ENCODE data around the gene MED13.

DNA sequence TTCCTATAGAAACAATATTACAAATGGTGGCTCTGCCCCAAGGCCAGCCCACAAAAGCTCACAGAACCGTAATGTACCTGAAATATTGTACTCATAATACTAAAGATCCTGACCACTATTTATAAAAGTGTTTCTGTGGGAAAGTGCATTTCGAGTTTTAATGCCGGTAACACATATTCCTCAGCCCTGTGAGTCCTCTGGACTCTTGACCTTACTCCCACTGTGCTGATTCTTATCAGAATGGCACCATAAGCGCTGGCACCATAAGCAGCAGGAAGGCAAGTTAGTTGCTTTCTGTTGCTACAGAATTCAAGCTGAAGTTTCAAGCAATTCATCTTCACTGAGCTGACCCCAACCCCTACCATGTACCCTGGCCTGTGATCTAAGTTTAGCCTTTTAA is 36.4 kb upstream of the MED13 start:
- TF ChIP-seq, protein P1, sequence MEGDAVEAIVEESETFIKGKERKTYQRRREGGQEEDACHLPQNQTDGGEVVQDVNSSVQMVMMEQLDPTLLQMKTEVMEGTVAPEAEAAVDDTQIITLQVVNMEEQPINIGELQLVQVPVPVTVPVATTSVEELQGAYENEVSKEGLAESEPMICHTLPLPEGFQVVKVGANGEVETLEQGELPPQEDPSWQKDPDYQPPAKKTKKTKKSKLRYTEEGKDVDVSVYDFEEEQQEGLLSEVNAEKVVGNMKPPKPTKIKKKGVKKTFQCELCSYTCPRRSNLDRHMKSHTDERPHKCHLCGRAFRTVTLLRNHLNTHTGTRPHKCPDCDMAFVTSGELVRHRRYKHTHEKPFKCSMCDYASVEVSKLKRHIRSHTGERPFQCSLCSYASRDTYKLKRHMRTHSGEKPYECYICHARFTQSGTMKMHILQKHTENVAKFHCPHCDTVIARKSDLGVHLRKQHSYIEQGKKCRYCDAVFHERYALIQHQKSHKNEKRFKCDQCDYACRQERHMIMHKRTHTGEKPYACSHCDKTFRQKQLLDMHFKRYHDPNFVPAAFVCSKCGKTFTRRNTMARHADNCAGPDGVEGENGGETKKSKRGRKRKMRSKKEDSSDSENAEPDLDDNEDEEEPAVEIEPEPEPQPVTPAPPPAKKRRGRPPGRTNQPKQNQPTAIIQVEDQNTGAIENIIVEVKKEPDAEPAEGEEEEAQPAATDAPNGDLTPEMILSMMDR (IDR thresholded peaks at IDR 0.05), result no peak
- TF ChIP-seq EP300 (IDR thresholded peaks at IDR 0.05), result no peak
- TF ChIP-seq POLR2A (IDR thresholded peaks at IDR 0.05), result no peak

All from gastroesophageal sphincter (tissue), 3 donors.